Fibroblast of skin of left biceps (primary cell): ENCODE measurements around the gene SPATA12.
A peak's percentile ranks its signal among the peaks of the same experiment; 100 is the strongest.

Experiments used
- DNase-seq, 2 experiments: peaks; one replicate each; pipeline ENCODE4 v3.0.0-alpha.2; 2013; ENCODE audit warnings: low read depth in 2 of 2

The SPATA12 gene

GRCh38 chr3:57052662-57053061 is 7.8 kb upstream of the SPATA12 start:
- no peak for DNase-seq

GRCh38 chr3:57053122-57053521 is 7.3 kb upstream of the SPATA12 start:
- no peak for DNase-seq

- DNase-seq, result no peak
These were observed 3.1 kb upstream of the SPATA12 start for GRCh38 chr3:57057351-57057750.

GRCh38 chr3:57059411-57059810 is 1.1 kb upstream of the SPATA12 start:
- DNase-seq, result no peak

GRCh38 chr3:57061556-57061955 is 1.1 kb downstream of the SPATA12 start:
- DNase-seq, result no peak

GRCh38 chr3:57062101-57062631 is 1.7 kb downstream of the SPATA12 start:
- no peak for DNase-seq

GRCh38 chr3:57063032-57063431 is 2.6 kb downstream of the SPATA12 start:
- no peak for DNase-seq

GRCh38 chr3:57064001-57064400 is 3.5 kb downstream of the SPATA12 start:
- no peak for DNase-seq

GRCh38 chr3:57064572-57064971 is 4.1 kb downstream of the SPATA12 start:
- no peak for DNase-seq

- no peak for DNase-seq
These were observed 5.1 kb downstream of the SPATA12 start for GRCh38 chr3:57065588-57065987.

GRCh38 chr3:57066471-57066870 is 6.0 kb downstream of the SPATA12 start:
- no peak for DNase-seq

GRCh38 chr3:57068437-57069089 is 8.1 kb downstream of the SPATA12 start:
- peak; percentile 63 to 71 for DNase-seq

- no peak for DNase-seq
These were observed 9.0 kb downstream of the SPATA12 start for GRCh38 chr3:57069503-57069902.

- no peak for DNase-seq
These were observed 13.2 kb downstream of the SPATA12 start for GRCh38 chr3:57073628-57074027.

- DNase-seq, result no peak
These were observed 13.7 kb downstream of the SPATA12 start for GRCh38 chr3:57074135-57074534.

GRCh38 chr3:57076422-57076951 is 16.0 kb downstream of the SPATA12 start:
- no peak for DNase-seq

- DNase-seq, result no peak
These were observed 17.3 kb downstream of the SPATA12 start for GRCh38 chr3:57077630-57078343.

- DNase-seq, result peak in 1 of 2 experiments; percentile 31
These were observed 17.8 kb downstream of the SPATA12 start for GRCh38 chr3:57078344-57078634.

- no peak for DNase-seq
These were observed 18.4 kb downstream of the SPATA12 start for GRCh38 chr3:57078635-57079473.

GRCh38 chr3:57079474-57079831 is 19.0 kb downstream of the SPATA12 start:
- DNase-seq, result no peak

GRCh38 chr3:57080171-57080570 is 19.7 kb downstream of the SPATA12 start:
- no peak for DNase-seq

GRCh38 chr3:57081173-57081572 is 20.7 kb downstream of the SPATA12 start:
- DNase-seq, result no peak
